GM12878 (cell line): ENCODE measurements around the gene ASIC1. TPM values are rescaled to one million over a fixed set of nuclear protein-coding genes. Genes with fewer than 3 reads are reported as not detected.

Experiments
- ATAC-seq: fragments of 200-7000 bp; cut with Tn5 transposase; 3 replicates; pipeline ENCODE4 v1.9.1; 2020; ENCODE audit warnings: mild to moderate bottlenecking, moderate library complexity
- BruUV-seq: library from RNA; stranded (reverse); fragments of 400-500 nt; replicated peaks from 2 replicates; lab custom pipeline; 2021; lab: Mats Ljungman, UMichigan
- CTCF ChIA-PET: fragments of 300-600 bp; sonication (Branson Sonifier 250); formaldehyde crosslinking; extraction: SDS; loops from one replicate; lab custom pipeline; 2021; ENCODE audit warnings: inconsistent platforms; lab: Yijun Ruan, JAX
- POLR2A ChIA-PET: fragments of 350-600 bp; formaldehyde crosslinking; extraction: SDS; loops from one replicate; lab custom pipeline; 2021; ENCODE audit warnings: inconsistent platforms; lab: Charles Lee
- RAD21 ChIA-PET: fragments of 300-600 bp; sonication (Branson Sonifier 250); formaldehyde crosslinking; loops from one replicate; lab custom pipeline; 2023; ENCODE audit warnings: antibody characterized with exemption; ENCODE audit not compliant: unreplicated experiment; lab: Charles Lee
- SMC1A ChIA-PET: fragments of 300-600 bp; sonication (Branson Sonifier 250); formaldehyde crosslinking; loops from one replicate; lab custom pipeline; 2023; ENCODE audit not compliant: unreplicated experiment, uncharacterized antibody; lab: Charles Lee
- DNase-seq: peaks from one replicate; pipeline ENCODE4 v3.0.0-alpha.2; 2011; ENCODE audit warnings: low read depth, low spot score
- FAIRE-seq: peaks from 3 replicates; lab custom pipeline; 2011; peaks lifted over from hg19 to GRCh38; lab: Jason Lieb, UNC
- H2AFZ ChIP-seq: 2 replicates; pipeline ENCODE4 v1.6.0; 2011; ENCODE audit warnings: low read depth, low read length, control low read depth; ENCODE audit not compliant: control insufficient read depth
- H3K27ac ChIP-seq: 2 replicates; pipeline ENCODE4 v1.5.1; 2011; ENCODE audit warnings: control low read depth; ENCODE audit not compliant: control insufficient read depth, insufficient read depth
- H3K27me3 ChIP-seq, 2 experiments: replicated peaks in 1 of 2; 2 replicates each; pipeline versions ENCODE4 v1.6.0 to v1.6.1; 2011; ENCODE audit warnings: low read length in 1 of 2; ENCODE audit not compliant: control insufficient read depth in 2 of 2, insufficient read depth in 2 of 2
- H3K36me3 ChIP-seq, 2 experiments: 2 replicates each; pipeline ENCODE4 v1.5.1; 2011; ENCODE audit warnings: low read length in 1 of 2; ENCODE audit not compliant: control insufficient read depth in 2 of 2, insufficient read depth in 2 of 2
- H3K4me1 ChIP-seq: 2 replicates; pipeline ENCODE4 v1.6.1; 2011; ENCODE audit warnings: mild to moderate bottlenecking, low read length, moderate library complexity, mixed read lengths; ENCODE audit not compliant: control insufficient read depth, insufficient read depth
- H3K4me2 ChIP-seq: 2 replicates; pipeline ENCODE4 v1.6.0; 2011; ENCODE audit warnings: control low read depth; ENCODE audit not compliant: control insufficient read depth, insufficient read depth
- H3K4me3 ChIP-seq: fragments of 200-600 bp; sonication (generic); 2 replicates; pipeline ENCODE4 v1.5.1; 2016
- H3K79me2 ChIP-seq: 2 replicates; pipeline ENCODE4 v1.6.0; 2011; ENCODE audit warnings: low read length; ENCODE audit not compliant: control insufficient read depth, insufficient read depth
- H3K9ac ChIP-seq: 2 replicates; pipeline ENCODE4 v1.8.0; 2011; ENCODE audit warnings: low read length, control low read depth, mixed read lengths; ENCODE audit not compliant: control insufficient read depth, insufficient read depth
- H3K9me3 ChIP-seq: replicated peaks from 3 replicates; pipeline ENCODE4 v1.5.1; 2011; ENCODE audit warnings: mild to moderate bottlenecking, low read length; ENCODE audit not compliant: control insufficient read depth, insufficient read depth
- H4K20me1 ChIP-seq: 2 replicates; pipeline ENCODE4 v1.6.0; 2011; ENCODE audit not compliant: control insufficient read depth, insufficient read depth
- ATF2 ChIP-seq: IDR thresholded peaks from 2 replicates; pipeline ENCODE4 v1.6.1; 2012; ENCODE audit warnings: low read length, inconsistent platforms
- NR2C2 ChIP-seq: IDR thresholded peaks from 2 replicates; pipeline ENCODE4 v1.6.1; 2011; ENCODE audit warnings: borderline replicate concordance, low read depth; ENCODE audit not compliant: control insufficient read depth, insufficient read length
- PAX8 ChIP-seq: fragments of 450-650 bp; IDR thresholded peaks from 2 replicates; pipeline ENCODE4 v1.6.1; 2017; ENCODE audit warnings: mild to moderate bottlenecking, moderate library complexity
- POU2F2 ChIP-seq: IDR thresholded peaks from 3 replicates; pipeline ENCODE4 v1.6.1; 2011; ENCODE audit warnings: low read depth, mild to moderate bottlenecking, low read length, borderline replicate concordance
- SRF ChIP-seq, 2 experiments: IDR thresholded peaks; 2 replicates each; pipeline ENCODE4 v1.6.1; 2011; ENCODE audit warnings: low read depth in 2 of 2, low read length in 2 of 2, mild to moderate bottlenecking in 1 of 2, moderate library complexity in 1 of 2
- SUPT20H ChIP-seq: IDR thresholded peaks from 2 replicates; pipeline ENCODE4 v1.6.1; 2011; ENCODE audit warnings: low read depth, mild to moderate bottlenecking, low read length, moderate library complexity, borderline replicate concordance; ENCODE audit not compliant: control insufficient read depth
- ZNF207 ChIP-seq: fragments of 450-650 bp; IDR thresholded peaks from 2 replicates; pipeline ENCODE4 v1.6.1; 2014; ENCODE audit warnings: antibody characterized with exemption, mild to moderate bottlenecking, borderline replicate concordance
- ZNF592 ChIP-seq: fragments of 450-650 bp; IDR thresholded peaks from 2 replicates; pipeline ENCODE4 v1.6.1; 2017; ENCODE audit warnings: mild to moderate bottlenecking, moderate library complexity
- WGBS: methylation state at CpG from one replicate; pipeline ENCODE4 v1.1.6; 2016; ENCODE audit warnings: low lambda C conversion rate; ENCODE audit not compliant: insufficient replicate concordance, insufficient coverage; ENCODE audit errors: missing lambda C conversion rate; 5-methylcytosine and 5-hydroxymethylcytosine counted together
- in situ Hi-C: fragments of 300-500 bp; cut with MboI; formaldehyde crosslinking; loops from 9 replicates; pipeline ENCODE4 v1.14.3; 2018; ENCODE audit warnings: mixed read lengths
- intact Hi-C: fragments of 100-400 bp; cut with micrococcal nuclease; formaldehyde crosslinking; loops from one replicate; pipeline ENCODE4 v1.14.2; 2022; ENCODE audit not compliant: unreplicated experiment
- polyA plus RNA-seq, 11 experiments: library from polyadenylated mRNA; depleted of rRNA in 4 of 11; unstranded in 6 of 11; stranded (reverse) in 5 of 11; fragments of >200 nt; fragmentation: Nextera tagmentation in 4 of 11; fragmentation: Illumina TruSeq in 1 of 11; extraction: Ambion mirVana in 4 of 11; extraction: Trizol in 1 of 11; gene quantifications; 1 replicate in 1 of 11; 2 replicates in 10 of 11; pipeline versions ENCODE4 v1.2.1 to v1.2.3, GENCODE V29; 2011 to 2016; ENCODE audit warnings: inconsistent platforms in 2 of 11, missing spikeins in 2 of 11, low read depth in 1 of 11
- total RNA-seq, 4 experiments: library from RNA; depleted of rRNA in 3 of 4; stranded (reverse); fragments of >200 nt in 3 of 4; fragmentation: Illumina TruSeq in 1 of 4; extraction: Trizol in 1 of 4; gene quantifications; 2 replicates each; pipeline versions ENCODE4 v1.2.1 to v1.2.3, GENCODE V29; 2013 to 2021

The ASIC1 gene
- total and polyA plus RNA-seq, 10 of the 15 experiments (the other 5 are each of a cell fraction or from before 2014, with no cell fraction given) = 0.02 to 0.28 (median 0.21) TPM; not detected in 4

- TF ChIP-seq SUPT20H = no peak
- TF ChIP-seq ATF2 = no peak
- no peak for TF ChIP-seq NR2C2
Measured at GRCh38 chr12:50069069-50069468, 11.7 kb downstream of the ASIC1 start (continued).

GRCh38 chr12:50069539-50069938 lies 12.1 kb downstream of the ASIC1 start:
- ChIA-PET RAD21 (interaction anchor here (1.0 to 7.3 kb wide), 5 partner anchors 10 to 102 kb away, joined by 3 to 74 read pairs (median 5); partner anchors contain the start of gene COX14), SMC1A (interaction anchor here (1.5 to 5.2 kb wide), 4 partner anchors 16 to 103 kb away, joined by 3 to 37 read pairs (median 14); no protein-coding TSS in a partner anchor), POLR2A (interaction anchor here (0.6 to 1.6 kb wide), 2 partner anchors 40 to 102 kb away, joined by 3 to 4 read pairs; no protein-coding TSS in a partner anchor), CTCF (interaction anchor here (0.7 to 8.0 kb wide), 20 partner anchors 10 to 323 kb away, joined by 3 to 121 read pairs (median 6); partner anchors contain the start of genes COX14 and SMARCD1)
- Histone ChIP-seq H3K9me3 (no peaks in the 10 kb centered on the region), H4K20me1 (no peaks in the 10 kb centered on the region), H2AFZ (no peak overlapping the region), H3K4me2 (no peak overlapping the region), H3K27ac (no peak overlapping the region), H3K36me3 (no peaks in the 10 kb centered on the region), H3K27me3 (no peaks in the 10 kb centered on the region; a peak in 1 of 4 replicates), H3K79me2 (no peaks in the 10 kb centered on the region), H3K9ac (no peak overlapping the region), H3K4me3 (no peak overlapping the region), H3K4me1 (no peaks in the 10 kb centered on the region)
- ATAC-seq (no peak), FAIRE-seq (no peak), DNase-seq (no peak)
- intact Hi-C loops (no loop called here), in situ Hi-C loops (loop anchor here (5.0 kb wide), 1 partner anchor 97 kb away; the partner anchor contains the start of gene AQP6)
- 75% methylated on average over 3 of the region's 3 CpGs for WGBS
- no peak for TF ChIP-seq SRF (IDR thresholded peaks at IDR 0.05; ENCODE audit: low read depth in 2 of 2, low read length in 2 of 2)
- no peak for TF ChIP-seq ZNF207
- TF ChIP-seq PAX8 = no peak
- TF ChIP-seq POU2F2 = no peak
- no peak for TF ChIP-seq ZNF592
- no TSS peak for BruUV-seq
